KMS-11 (cell line): ENCODE measurements around the gene ABLIM2.

ENCODE experiments used
- H2AFZ ChIP-seq: fragments of 200-600 bp; sonication (generic); 2 replicates; pipeline ENCODE4 v1.6.1; 2016; ENCODE audit warnings: antibody characterized with exemption, mixed run types, low read depth
- H3K27ac ChIP-seq: fragments of 200-600 bp; sonication (generic); 2 replicates; pipeline ENCODE4 v1.6.1; 2016; ENCODE audit warnings: mild to moderate bottlenecking, mixed run types
- H3K27me3 ChIP-seq: fragments of 200-600 bp; sonication (generic); 2 replicates; pipeline ENCODE4 v1.6.1; 2017; ENCODE audit warnings: mild to moderate bottlenecking, low read depth, mixed run types, moderate library complexity; ENCODE audit not compliant: insufficient read depth
- H3K36me3 ChIP-seq: fragments of 200-600 bp; sonication (generic); 2 replicates; pipeline ENCODE4 v1.6.1; 2017; ENCODE audit warnings: mild to moderate bottlenecking, mixed run types; ENCODE audit not compliant: insufficient read depth
- H3K4me1 ChIP-seq: fragments of 200-600 bp; sonication (generic); 2 replicates; pipeline ENCODE4 v1.6.1; 2016; ENCODE audit warnings: mild to moderate bottlenecking, low read depth, mixed run types; ENCODE audit not compliant: poor library complexity, severe bottlenecking
- H3K4me2 ChIP-seq: fragments of 200-600 bp; sonication (generic); 2 replicates; pipeline ENCODE4 v1.7.0; 2016; ENCODE audit warnings: mild to moderate bottlenecking, mixed run types
- H3K4me3 ChIP-seq: fragments of 200-600 bp; sonication (generic); IDR thresholded peaks from 2 replicates; pipeline ENCODE4 v1.6.1; 2017; ENCODE audit warnings: low read depth, low read length, mixed read lengths; ENCODE audit not compliant: insufficient read depth
- H3K79me2 ChIP-seq: fragments of 200-600 bp; sonication (generic); 2 replicates; pipeline ENCODE4 v1.6.1; 2016; ENCODE audit warnings: low read depth, mixed run types; ENCODE audit not compliant: insufficient read depth
- H3K9ac ChIP-seq: fragments of 200-600 bp; sonication (generic); 2 replicates; pipeline ENCODE4 v1.6.1; 2016; ENCODE audit warnings: mild to moderate bottlenecking, mixed run types
- H4K20me1 ChIP-seq: fragments of 200-600 bp; sonication (generic); 2 replicates; pipeline ENCODE4 v1.6.1; 2016; ENCODE audit warnings: mild to moderate bottlenecking, mixed run types; ENCODE audit not compliant: insufficient read depth
- TF ChIP-seq, protein P1 (sequence below): fragments of 200-600 bp; sonication (generic); conservative IDR thresholded peaks from 2 replicates; pipeline ENCODE4 v1.6.1; 2017; ENCODE audit warnings: low read depth, mild to moderate bottlenecking, antibody characterized with exemption, low read length, moderate library complexity, mixed read lengths

ABLIM2 gene

DNA sequence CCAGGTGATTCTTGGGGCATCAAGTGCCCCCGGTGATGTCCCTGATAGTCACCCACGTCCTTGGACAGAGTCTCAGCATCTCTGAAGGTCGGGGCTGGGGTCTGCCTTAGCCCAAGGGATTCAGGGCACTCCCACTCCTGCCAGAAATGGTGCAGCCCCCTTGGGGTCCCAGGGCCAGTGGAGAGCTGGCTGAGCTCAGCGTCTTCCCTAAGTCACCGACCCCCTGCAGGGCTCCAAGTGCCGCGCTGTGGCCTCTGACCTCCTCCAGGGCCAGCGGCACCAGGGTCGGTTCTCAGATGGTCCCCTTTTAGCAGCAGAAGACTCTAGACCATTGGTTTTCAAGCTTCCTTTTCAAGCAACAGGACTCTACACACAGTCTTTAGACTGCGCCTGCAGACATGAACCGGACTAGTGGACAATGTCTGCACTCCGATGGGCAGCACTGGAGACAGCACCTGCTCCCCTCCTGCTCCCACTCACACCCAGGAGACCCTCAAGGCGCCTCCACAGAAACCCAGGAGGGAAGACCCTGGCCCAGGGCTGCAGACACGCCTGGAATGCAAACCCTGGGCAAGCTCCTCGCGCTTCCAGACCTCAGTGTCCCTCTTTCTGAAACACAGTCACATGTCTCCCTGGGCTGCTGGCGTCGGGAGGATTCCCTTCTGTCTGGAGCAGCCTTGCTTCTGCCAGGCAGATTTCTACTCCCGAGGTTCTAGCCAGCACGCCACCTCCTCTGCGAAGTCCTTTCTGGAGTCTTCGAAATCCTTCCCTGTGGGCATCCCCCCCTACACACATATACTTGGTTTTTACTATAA is 53.9 kb downstream of the ABLIM2 start:
- Histone ChIP-seq H2AFZ (no peak overlapping the region), H3K9ac (no peak overlapping the region), H3K4me2 (no peak overlapping the region), H4K20me1 (no peaks in the 10 kb centered on the region), H3K79me2 (no peaks in the 10 kb centered on the region), H3K27me3 (no peaks in the 10 kb centered on the region), H3K4me3 (no peak overlapping the region), H3K27ac (no peak overlapping the region), H3K4me1 (no peaks in the 10 kb centered on the region), H3K36me3 (no peaks in the 10 kb centered on the region)
- TF ChIP-seq, protein P1, sequence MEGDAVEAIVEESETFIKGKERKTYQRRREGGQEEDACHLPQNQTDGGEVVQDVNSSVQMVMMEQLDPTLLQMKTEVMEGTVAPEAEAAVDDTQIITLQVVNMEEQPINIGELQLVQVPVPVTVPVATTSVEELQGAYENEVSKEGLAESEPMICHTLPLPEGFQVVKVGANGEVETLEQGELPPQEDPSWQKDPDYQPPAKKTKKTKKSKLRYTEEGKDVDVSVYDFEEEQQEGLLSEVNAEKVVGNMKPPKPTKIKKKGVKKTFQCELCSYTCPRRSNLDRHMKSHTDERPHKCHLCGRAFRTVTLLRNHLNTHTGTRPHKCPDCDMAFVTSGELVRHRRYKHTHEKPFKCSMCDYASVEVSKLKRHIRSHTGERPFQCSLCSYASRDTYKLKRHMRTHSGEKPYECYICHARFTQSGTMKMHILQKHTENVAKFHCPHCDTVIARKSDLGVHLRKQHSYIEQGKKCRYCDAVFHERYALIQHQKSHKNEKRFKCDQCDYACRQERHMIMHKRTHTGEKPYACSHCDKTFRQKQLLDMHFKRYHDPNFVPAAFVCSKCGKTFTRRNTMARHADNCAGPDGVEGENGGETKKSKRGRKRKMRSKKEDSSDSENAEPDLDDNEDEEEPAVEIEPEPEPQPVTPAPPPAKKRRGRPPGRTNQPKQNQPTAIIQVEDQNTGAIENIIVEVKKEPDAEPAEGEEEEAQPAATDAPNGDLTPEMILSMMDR = no peak

DNA sequence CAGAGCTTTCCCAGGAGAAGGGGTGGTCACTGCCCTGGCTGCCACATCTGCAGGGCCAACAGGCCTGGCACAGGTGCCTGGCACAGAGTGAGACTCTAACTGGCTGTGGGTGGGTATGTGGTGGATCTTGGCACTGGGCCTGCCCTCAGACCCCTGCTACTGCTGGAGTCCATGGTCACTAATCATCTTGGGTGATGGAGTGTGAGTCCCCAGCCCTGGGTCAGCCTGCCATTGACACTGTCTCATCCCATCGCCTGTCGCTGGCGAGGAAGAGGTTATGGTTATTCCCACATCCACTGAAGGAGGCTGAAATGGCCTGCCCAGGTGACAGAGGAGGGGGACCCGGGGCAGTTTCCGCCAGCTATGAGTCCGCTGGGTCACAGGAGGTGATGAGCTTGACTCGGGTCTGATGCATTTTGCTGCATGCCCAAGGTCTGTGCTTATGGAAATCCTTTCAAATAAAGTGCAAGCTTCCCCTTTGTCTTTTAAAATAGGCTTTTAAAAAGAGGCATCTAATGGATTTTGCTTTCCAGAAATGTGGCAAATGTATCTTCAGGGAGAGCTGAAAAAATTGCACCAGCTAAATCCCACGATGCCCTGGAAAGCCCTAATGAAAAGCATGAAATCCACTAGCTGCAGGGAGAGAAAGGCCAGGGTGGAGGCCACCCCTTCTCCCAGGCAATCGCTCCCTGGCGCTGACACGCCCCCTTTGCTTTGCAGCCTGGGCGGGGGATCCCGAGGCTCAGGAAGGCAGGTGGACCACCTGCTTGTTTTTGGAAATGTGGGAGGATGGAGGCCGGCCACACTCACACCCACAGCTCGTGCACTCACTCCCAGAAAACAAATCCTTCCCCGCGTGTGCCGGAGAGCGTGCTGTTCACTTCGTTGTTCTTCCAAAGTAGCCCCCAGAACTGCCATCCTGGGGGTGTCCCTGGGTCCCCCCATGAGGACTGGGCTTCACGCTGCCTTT is 54.9 kb downstream of the ABLIM2 start:
- no peak overlapping the region for H2AFZ ChIP-seq
- H3K9ac ChIP-seq = no peak overlapping the region
- H3K27ac ChIP-seq = no peak overlapping the region
- H3K36me3 ChIP-seq = no peaks in the 10 kb centered on the region
- no peak overlapping the region for H3K4me2 ChIP-seq
- no peaks in the 10 kb centered on the region for H3K4me1 ChIP-seq
- no peak overlapping the region for H3K4me3 ChIP-seq
- H3K27me3 ChIP-seq = no peaks in the 10 kb centered on the region
- H3K79me2 ChIP-seq = no peaks in the 10 kb centered on the region
- H4K20me1 ChIP-seq = no peaks in the 10 kb centered on the region
- TF ChIP-seq, protein P1 = no peak

DNA sequence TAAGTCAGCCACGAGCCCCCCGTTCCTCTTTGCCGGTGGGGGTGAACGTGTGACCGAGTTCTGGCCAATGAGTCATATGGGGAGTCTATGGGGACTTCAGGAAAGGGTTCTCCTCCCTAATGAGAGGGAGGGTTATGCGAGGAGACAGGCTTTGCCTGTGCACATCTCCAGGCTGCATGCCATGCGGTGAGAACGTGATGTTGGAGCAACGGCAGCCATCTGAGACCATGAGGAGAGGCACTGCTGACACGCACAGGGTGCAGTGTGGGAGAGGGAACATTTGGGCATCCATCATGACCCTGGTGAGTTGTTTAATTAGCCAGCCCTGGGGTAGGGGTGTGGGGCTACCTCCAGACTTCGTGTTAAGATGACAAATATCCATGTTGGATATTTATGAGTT is 55.8 kb downstream of the ABLIM2 start:
- Histone ChIP-seq H3K9ac (no peak overlapping the region), H3K27ac (no peak overlapping the region), H3K79me2 (no peaks in the 10 kb centered on the region), H3K36me3 (no peaks in the 10 kb centered on the region), H4K20me1 (no peaks in the 10 kb centered on the region), H3K4me1 (no peaks in the 10 kb centered on the region), H2AFZ (no peak overlapping the region), H3K27me3 (no peaks in the 10 kb centered on the region), H3K4me2 (no peak overlapping the region), H3K4me3 (no peak overlapping the region)
- TF ChIP-seq, protein P1 = no peak

DNA sequence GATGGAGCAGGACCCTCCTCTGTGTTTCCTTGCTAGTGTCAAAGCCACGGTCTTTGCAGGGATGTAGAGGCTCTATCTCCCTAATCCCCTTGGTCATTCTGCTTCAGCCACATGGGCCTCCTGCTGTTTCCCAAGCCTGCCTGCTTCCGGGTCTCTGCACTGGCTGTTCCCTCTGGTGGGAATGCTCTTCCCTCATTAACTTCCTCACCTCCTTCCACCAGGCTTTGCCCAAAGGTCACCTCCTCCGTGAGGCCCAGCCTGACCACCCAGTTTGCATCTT is 56.6 kb downstream of the ABLIM2 start:
- Histone ChIP-seq H2AFZ (no peak overlapping the region), H3K4me3 (no peak overlapping the region), H3K4me2 (no peak overlapping the region), H3K27ac (no peak overlapping the region), H3K79me2 (no peaks in the 10 kb centered on the region), H3K27me3 (no peaks in the 10 kb centered on the region), H3K36me3 (no peaks in the 10 kb centered on the region), H3K9ac (no peak overlapping the region), H4K20me1 (no peaks in the 10 kb centered on the region), H3K4me1 (no peaks in the 10 kb centered on the region)
- TF ChIP-seq, protein P1 = no peak
